Measurements from ENCODE around the gene COX10.

DNA sequence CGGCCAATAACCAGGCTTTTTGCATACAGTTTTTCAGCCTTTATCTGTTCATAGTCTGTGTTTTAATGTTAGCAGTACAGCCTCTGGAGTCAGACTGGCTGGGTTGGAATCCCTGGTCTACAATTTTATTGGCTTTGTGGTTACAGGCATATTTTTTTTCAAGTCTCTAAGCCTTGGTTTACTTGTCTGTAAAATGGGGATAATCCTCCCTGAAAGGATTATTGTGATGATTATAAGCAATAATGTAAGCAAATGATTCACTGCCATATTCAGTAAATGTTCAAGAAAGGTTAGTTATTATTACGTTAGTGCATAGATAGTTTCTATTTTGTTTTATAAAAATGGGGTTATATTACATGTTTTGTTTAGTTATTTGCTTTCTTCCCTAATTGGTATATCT is 15.7 kb downstream of the COX10 start:
- TF ChIP-seq CTCF (IDR thresholded peaks at IDR 0.05 in 8 of 11, conservative IDR thresholded peaks at IDR 0.05 in 3 of 11) = no peak
- no peak for TF ChIP-seq POLR2A (IDR thresholded peaks at IDR 0.05)

Measured in spleen (tissue), 7 donors.